ENCODE results near the gene GPAT2. TPM values are rescaled to one million over a fixed set of nuclear protein-coding genes. Genes with fewer than 3 reads are reported as not detected.
"Not testable (repeated sequence)": the region's sequence is repeated elsewhere in the genome, so short reads cannot be mapped to it uniquely, and the experiment has no call there.

GPAT2 gene
- total and polyA plus RNA-seq, 9 donors = 0.50 to 8.0 (median 2.0) TPM

- intact Hi-C loops (cut with DNase I) = no loop called here
- 82 to 87% (median 87%) methylated on average over 10 to 11 of the region's 11 CpGs for WGBS, 3 donors
Observed at GRCh38 chr2:96072746-96073145, 38.0 kb upstream of the GPAT2 start.

GRCh38 chr2:96071977-96072491, 37.3 kb upstream of the GPAT2 start:
- WGBS, 3 donors = 77 to 78% (median 78%) methylated on average over 7 to 8 of the region's 8 CpGs
- H3K9me3 ChIP-seq; H3K36me3 ChIP-seq; H3K27ac ChIP-seq; H3K4me3 ChIP-seq; DNase-seq; H3K4me1 ChIP-seq (ENCODE audit: insufficient read depth); intact Hi-C loops (cut with DNase I); H3K27me3 ChIP-seq: not testable (repeated sequence)

More at GRCh38 chr2:96072746-96073145, 38.0 kb upstream of the GPAT2 start:
- H3K4me1 ChIP-seq (ENCODE audit: insufficient read depth) = no peaks in the 10 kb centered on the region
- H3K27ac ChIP-seq = no peak overlapping the region
- DNase-seq = no peak
- H3K4me3 ChIP-seq = no peak overlapping the region
- H3K9me3 ChIP-seq = no peaks in the 10 kb centered on the region
- no peaks in the 10 kb centered on the region for H3K36me3 ChIP-seq
- H3K27me3 ChIP-seq = no peaks in the 10 kb centered on the region
- no peak for TF ChIP-seq EP300 (IDR thresholded peaks at IDR 0.05)
- TF ChIP-seq CTCF (IDR thresholded peaks at IDR 0.05) = no peak
- no peak for TF ChIP-seq POLR2A (IDR thresholded peaks at IDR 0.05)

- H3K4me1 ChIP-seq (ENCODE audit: insufficient read depth); H3K36me3 ChIP-seq; intact Hi-C loops (cut with DNase I); H3K9me3 ChIP-seq; DNase-seq; H3K27me3 ChIP-seq; H3K27ac ChIP-seq; H3K4me3 ChIP-seq: not testable (repeated sequence)
- WGBS, 3 donors = 86 to 93% (median 89%) methylated on average over 13 to 16 of the region's 16 CpGs
Observed at GRCh38 chr2:96071087-96071976, 36.6 kb upstream of the GPAT2 start.

- H3K4me3 ChIP-seq; DNase-seq; H3K27ac ChIP-seq; intact Hi-C loops (cut with DNase I); H3K27me3 ChIP-seq; H3K36me3 ChIP-seq; H3K4me1 ChIP-seq (ENCODE audit: insufficient read depth); H3K9me3 ChIP-seq: not testable (repeated sequence)
- WGBS, 3 donors = 86 to 96% (median 93%) methylated on average over 5 of the region's 5 CpGs
Observed at GRCh38 chr2:96070351-96070750, 35.6 kb upstream of the GPAT2 start.

- 24 to 43% (median 36%) methylated on average over 5 to 6 of the region's 8 CpGs for WGBS, 3 donors
- DNase-seq; H3K4me3 ChIP-seq; H3K36me3 ChIP-seq; H3K9me3 ChIP-seq; H3K4me1 ChIP-seq (ENCODE audit: insufficient read depth); H3K27me3 ChIP-seq; H3K27ac ChIP-seq: not testable (repeated sequence)
- intact Hi-C loops (cut with DNase I) = loop anchor here in 1 of 4 donors (10.0 kb wide), 1 partner anchor 1635 kb away; no protein-coding TSS in a partner anchor
Observed at GRCh38 chr2:96069878-96070277, 35.2 kb upstream of the GPAT2 start.

- not testable (repeated sequence) for H3K9me3 ChIP-seq; H3K4me3 ChIP-seq; H3K36me3 ChIP-seq; DNase-seq; H3K27ac ChIP-seq; H3K4me1 ChIP-seq (ENCODE audit: insufficient read depth); H3K27me3 ChIP-seq
- intact Hi-C loops (cut with DNase I) = loop anchor here in 1 of 4 donors (10.0 kb wide), 1 partner anchor 1637 kb away; no protein-coding TSS in a partner anchor
- WGBS, 3 donors = 64 to 72% (median 72%) methylated on average over 9 of the region's 9 CpGs
Observed at GRCh38 chr2:96067902-96068581, 33.3 kb upstream of the GPAT2 start.

- intact Hi-C loops (cut with DNase I) = loop anchor here in 1 of 4 donors (10.0 kb wide), 1 partner anchor 1638 kb away; no protein-coding TSS in a partner anchor
- H3K36me3 ChIP-seq; H3K27ac ChIP-seq; H3K27me3 ChIP-seq; H3K4me1 ChIP-seq (ENCODE audit: insufficient read depth); H3K9me3 ChIP-seq; H3K4me3 ChIP-seq; DNase-seq: not testable (repeated sequence)
- 61 to 76% (median 70%) methylated on average over 2 of the region's 2 CpGs for WGBS, 3 donors
Observed at GRCh38 chr2:96067098-96067660, 32.5 kb upstream of the GPAT2 start.

GRCh38 chr2:96066511-96066910, 31.8 kb upstream of the GPAT2 start:
- WGBS, 3 donors = 76 to 93% (median 89%) methylated on average over 3 to 5 of the region's 7 CpGs
- H3K27ac ChIP-seq; H3K4me3 ChIP-seq; H3K9me3 ChIP-seq; H3K36me3 ChIP-seq; H3K4me1 ChIP-seq (ENCODE audit: insufficient read depth); H3K27me3 ChIP-seq; DNase-seq: not testable (repeated sequence)
- intact Hi-C loops (cut with DNase I) = loop anchor here in 1 of 4 donors (10.0 kb wide), 1 partner anchor 1638 kb away; no protein-coding TSS in a partner anchor

- not testable (repeated sequence) for H3K9me3 ChIP-seq; H3K36me3 ChIP-seq; H3K27me3 ChIP-seq; H3K27ac ChIP-seq; DNase-seq; H3K4me3 ChIP-seq; H3K4me1 ChIP-seq (ENCODE audit: insufficient read depth)
- intact Hi-C loops (cut with DNase I) = loop anchor here in 1 of 4 donors (10.0 kb wide), 1 partner anchor 1639 kb away; no protein-coding TSS in a partner anchor
- 83 to 88% (median 86%) methylated on average over 4 of the region's 4 CpGs for WGBS, 3 donors
Observed at GRCh38 chr2:96065954-96066353, 31.2 kb upstream of the GPAT2 start.
